Chondrocyte (in vitro differentiated cells): ENCODE measurements around the gene IL32. TPM values are rescaled to one million over a fixed set of nuclear protein-coding genes. Genes with fewer than 3 reads are reported as not detected.
"Not testable (repeated sequence)": the region's sequence is repeated elsewhere in the genome, so short reads cannot be mapped to it uniquely, and the experiment has no call there.

ENCODE experiments used
- DNase-seq: peaks from one replicate; pipeline ENCODE4 v3.0.0; 2021; ENCODE audit warnings: mixed read lengths, low spot score
- H3K27ac Mint-ChIP-seq: one replicate; pipeline ENCODE4 v1.8.0; 2021; ENCODE audit warnings: mild to moderate bottlenecking, moderate library complexity, mixed read lengths; ENCODE audit not compliant: unreplicated experiment
- H3K27me3 Mint-ChIP-seq: 2 replicates; pipeline ENCODE4 v1.8.0; 2021; ENCODE audit warnings: low read depth, mixed read lengths
- H3K36me3 Mint-ChIP-seq: 2 replicates; pipeline ENCODE4 v1.8.0; 2021; ENCODE audit warnings: low read depth, mixed read lengths
- H3K4me1 Mint-ChIP-seq: 2 replicates; pipeline ENCODE4 v1.8.0; 2021; ENCODE audit warnings: low read depth, mild to moderate bottlenecking, mixed read lengths
- H3K4me3 Mint-ChIP-seq: one replicate; pipeline ENCODE4 v1.8.0; 2021; ENCODE audit warnings: mild to moderate bottlenecking, moderate library complexity, mixed read lengths; ENCODE audit not compliant: unreplicated experiment
- H3K9me3 Mint-ChIP-seq: 2 replicates; pipeline ENCODE4 v1.8.0; 2021; ENCODE audit warnings: low read depth, mixed read lengths
- total RNA-seq: library from RNA; stranded (reverse); gene quantifications from 3 replicates; pipeline ENCODE4 v1.2.1, GENCODE V29; 2021
- TF ChIP-seq, protein P1 (sequence below): fragments of 200-600 bp; sonication (generic); IDR thresholded peaks from 2 replicates; pipeline ENCODE4 v1.5.0; 2021; ENCODE audit warnings: antibody characterized with exemption, mild to moderate bottlenecking, moderate library complexity

Gene IL32
- total RNA-seq, 1 donor from 2014 or later: 17.8 TPM

GRCh38 chr16:3066440-3066748 is 954 bp downstream of the IL32 start:
- no peaks in the 10 kb centered on the region for H3K9me3 Mint-ChIP-seq
- H3K4me3 Mint-ChIP-seq: no peak overlapping the region
- H3K4me1 Mint-ChIP-seq: peaks cover 10% of the 10 kb centered on the region
- no peak overlapping the region for H3K27ac Mint-ChIP-seq
- DNase-seq: no peak
- TF ChIP-seq, protein P1, sequence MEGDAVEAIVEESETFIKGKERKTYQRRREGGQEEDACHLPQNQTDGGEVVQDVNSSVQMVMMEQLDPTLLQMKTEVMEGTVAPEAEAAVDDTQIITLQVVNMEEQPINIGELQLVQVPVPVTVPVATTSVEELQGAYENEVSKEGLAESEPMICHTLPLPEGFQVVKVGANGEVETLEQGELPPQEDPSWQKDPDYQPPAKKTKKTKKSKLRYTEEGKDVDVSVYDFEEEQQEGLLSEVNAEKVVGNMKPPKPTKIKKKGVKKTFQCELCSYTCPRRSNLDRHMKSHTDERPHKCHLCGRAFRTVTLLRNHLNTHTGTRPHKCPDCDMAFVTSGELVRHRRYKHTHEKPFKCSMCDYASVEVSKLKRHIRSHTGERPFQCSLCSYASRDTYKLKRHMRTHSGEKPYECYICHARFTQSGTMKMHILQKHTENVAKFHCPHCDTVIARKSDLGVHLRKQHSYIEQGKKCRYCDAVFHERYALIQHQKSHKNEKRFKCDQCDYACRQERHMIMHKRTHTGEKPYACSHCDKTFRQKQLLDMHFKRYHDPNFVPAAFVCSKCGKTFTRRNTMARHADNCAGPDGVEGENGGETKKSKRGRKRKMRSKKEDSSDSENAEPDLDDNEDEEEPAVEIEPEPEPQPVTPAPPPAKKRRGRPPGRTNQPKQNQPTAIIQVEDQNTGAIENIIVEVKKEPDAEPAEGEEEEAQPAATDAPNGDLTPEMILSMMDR: no peak
- H3K27me3 Mint-ChIP-seq: no peaks in the 10 kb centered on the region
- H3K36me3 Mint-ChIP-seq: no peaks in the 10 kb centered on the region

DNA sequence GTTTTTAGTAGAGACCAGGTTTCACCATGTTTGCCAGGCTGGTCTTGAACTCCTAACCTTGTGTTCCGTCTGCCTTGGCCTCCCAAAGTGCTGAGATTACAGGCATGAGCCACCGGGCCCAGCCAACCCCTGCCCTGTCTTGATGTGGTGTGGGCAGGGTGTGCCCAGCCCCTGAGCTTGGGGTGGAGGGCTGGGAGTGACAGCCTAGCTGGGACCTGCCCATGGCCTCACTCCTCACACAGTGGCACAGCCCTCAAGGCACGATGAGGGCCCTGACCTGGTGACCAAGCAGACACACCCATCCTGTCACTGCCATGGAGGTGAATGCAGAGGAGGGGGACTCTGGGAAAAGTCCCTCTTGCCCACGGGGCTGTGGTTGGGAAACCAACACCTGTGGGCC is 3.0 kb downstream of the IL32 start:
- H3K27me3 Mint-ChIP-seq: peaks cover 8% of the 10 kb centered on the region
- no peak overlapping the region for H3K27ac Mint-ChIP-seq
- DNase-seq: no peak

GRCh38 chr16:3069146-3069545 is 3.7 kb downstream of the IL32 start:
- H3K27me3 Mint-ChIP-seq: peaks cover 15% of the 10 kb centered on the region
- not testable (repeated sequence) for H3K9me3 Mint-ChIP-seq, H3K4me3 Mint-ChIP-seq, H3K36me3 Mint-ChIP-seq, H3K27ac Mint-ChIP-seq
- DNase-seq: peak; percentile 53
- H3K4me1 Mint-ChIP-seq: peaks cover 10% of the 10 kb centered on the region

More for the DNA sequence above, 3.0 kb downstream of the IL32 start:
- H3K36me3 Mint-ChIP-seq: peaks cover 2% of the 10 kb centered on the region
- peaks cover 10% of the 10 kb centered on the region for H3K4me1 Mint-ChIP-seq
- H3K4me3 Mint-ChIP-seq: no peak overlapping the region
- no peaks in the 10 kb centered on the region for H3K9me3 Mint-ChIP-seq
- TF ChIP-seq, protein P1: no peak

DNA sequence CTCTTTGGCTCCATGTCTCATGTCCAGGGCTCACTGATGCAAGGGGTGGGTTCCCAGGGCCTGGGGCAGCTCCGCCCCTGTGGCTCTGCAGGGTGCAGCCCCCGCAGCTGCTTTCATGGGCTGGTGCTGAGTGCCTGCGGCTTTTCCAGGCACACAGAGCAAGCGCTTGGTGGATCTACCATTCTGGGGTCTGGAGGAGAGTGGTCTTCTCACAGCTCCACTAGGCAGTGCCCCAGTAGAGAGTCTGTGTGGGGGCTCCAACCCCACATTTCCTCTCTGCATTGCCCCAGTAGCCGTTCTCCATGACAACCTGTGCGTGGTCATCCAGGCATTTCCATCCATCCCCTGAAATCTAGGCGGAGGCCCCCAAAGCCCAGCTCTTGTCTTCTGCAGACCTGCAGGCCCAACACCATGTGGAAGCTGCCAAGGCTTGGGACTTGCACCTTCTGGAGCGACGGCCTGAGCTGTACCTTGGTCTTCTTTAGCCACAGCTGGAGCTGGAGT is 5.2 kb downstream of the IL32 start:
- Mint-ChIP-seq H3K27me3 (peaks cover 26% of the 10 kb centered on the region), H3K9me3 (no peaks in the 10 kb centered on the region)

DNA sequence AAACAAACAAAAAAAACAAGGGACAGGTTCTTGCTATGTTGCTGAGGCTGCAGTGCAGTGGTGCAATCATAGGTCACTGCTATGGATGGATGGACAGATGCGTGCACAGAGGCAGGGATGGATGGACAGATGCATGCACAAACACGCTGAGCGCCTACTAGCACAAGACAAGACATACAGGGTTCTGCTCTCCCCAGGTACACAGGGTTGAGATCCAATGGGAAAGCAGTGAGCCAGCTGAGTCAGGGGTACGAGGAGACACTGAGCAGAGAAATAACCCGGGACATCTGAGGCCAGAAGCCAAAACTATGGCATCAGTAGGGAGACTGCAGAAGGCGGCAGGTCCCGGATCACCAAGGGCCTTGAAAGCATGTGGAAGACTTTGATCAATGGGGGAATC is 6.2 kb downstream of the IL32 start:
- Mint-ChIP-seq H3K36me3 (peaks cover 2% of the 10 kb centered on the region), H3K4me1 (no peaks in the 10 kb centered on the region), H3K9me3 (no peaks in the 10 kb centered on the region), H3K27ac (no peak overlapping the region), H3K27me3 (peaks cover 26% of the 10 kb centered on the region), H3K4me3 (no peak overlapping the region)
- no peak for DNase-seq
- TF ChIP-seq, protein P1: no peak

More for the DNA sequence above, 5.2 kb downstream of the IL32 start:
- no peak for DNase-seq
- TF ChIP-seq, protein P1: no peak
- peaks cover 3% of the 10 kb centered on the region for H3K4me1 Mint-ChIP-seq
- H3K36me3 Mint-ChIP-seq: peaks cover 2% of the 10 kb centered on the region
- H3K27ac Mint-ChIP-seq: no peak overlapping the region
- H3K4me3 Mint-ChIP-seq: no peak overlapping the region

GRCh38 chr16:3072148-3072547 is 6.7 kb downstream of the IL32 start:
- peaks cover 26% of the 10 kb centered on the region for H3K27me3 Mint-ChIP-seq
- H3K27ac Mint-ChIP-seq, H3K36me3 Mint-ChIP-seq, H3K4me3 Mint-ChIP-seq, H3K9me3 Mint-ChIP-seq, H3K4me1 Mint-ChIP-seq: not testable (repeated sequence)
- DNase-seq: peak; percentile 49

GRCh38 chr16:3072576-3073263 is 7.3 kb downstream of the IL32 start:
- peaks cover 28% of the 10 kb centered on the region for H3K27me3 Mint-ChIP-seq
- H3K27ac Mint-ChIP-seq, H3K4me3 Mint-ChIP-seq, H3K36me3 Mint-ChIP-seq, H3K4me1 Mint-ChIP-seq, H3K9me3 Mint-ChIP-seq, DNase-seq: not testable (repeated sequence)
